ENCODE data around the gene ANKRD27.

DNA sequence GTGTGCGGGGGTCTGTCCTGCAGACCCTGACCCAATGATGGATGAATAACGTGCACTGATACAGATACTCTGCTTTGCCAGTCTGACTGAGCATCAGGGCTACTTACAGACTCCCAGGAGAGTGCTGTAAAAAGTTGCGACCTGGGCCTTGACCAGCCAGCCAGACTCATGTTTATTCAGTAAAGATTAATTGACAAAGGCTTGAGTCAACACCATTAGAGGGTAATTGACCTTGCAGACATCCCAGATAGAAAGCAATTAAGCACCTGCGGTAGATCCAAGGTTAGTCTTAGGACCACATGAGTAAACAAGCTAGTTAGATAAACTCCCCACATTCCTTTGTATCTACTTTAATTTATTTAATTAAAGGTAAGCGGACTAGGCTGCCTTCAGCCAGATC is 27.0 kb upstream of the ANKRD27 start:
- TF ChIP-seq MXI1 (IDR thresholded peaks at IDR 0.05; ENCODE audit: low read depth, low read length) = no peak
- TF ChIP-seq MAX (IDR thresholded peaks at IDR 0.05; ENCODE audit: low read depth, low read length) = no peak
- TF ChIP-seq PRDM15 (CRISPR knock-in tag; IDR thresholded peaks at IDR 0.05) = no peak
- no peak for TF ChIP-seq TAF1 (IDR thresholded peaks at IDR 0.05; ENCODE audit: borderline replicate concordance, low read depth, low read length)
- TF ChIP-seq POLR2A (IDR thresholded peaks at IDR 0.05; ENCODE audit: low read depth, low read length) = no peak
- TF ChIP-seq NRF1 (conservative IDR thresholded peaks at IDR 0.05; ENCODE audit: low read depth, low read length) = no peak
- no peak for TF ChIP-seq JUND (IDR thresholded peaks at IDR 0.05; ENCODE audit: low read depth, low read length)
- no peak for TF ChIP-seq HCFC1 (IDR thresholded peaks at IDR 0.05; ENCODE audit: low read length)
- TF ChIP-seq EGR1 (IDR thresholded peaks at IDR 0.05; ENCODE audit: borderline replicate concordance in 1 of 2, low read depth in 2 of 2, low read length in 2 of 2) = no peak
- no peak for TF ChIP-seq BMI1 (IDR thresholded peaks at IDR 0.05; ENCODE audit: borderline replicate concordance)
- TF ChIP-seq, protein P1, sequence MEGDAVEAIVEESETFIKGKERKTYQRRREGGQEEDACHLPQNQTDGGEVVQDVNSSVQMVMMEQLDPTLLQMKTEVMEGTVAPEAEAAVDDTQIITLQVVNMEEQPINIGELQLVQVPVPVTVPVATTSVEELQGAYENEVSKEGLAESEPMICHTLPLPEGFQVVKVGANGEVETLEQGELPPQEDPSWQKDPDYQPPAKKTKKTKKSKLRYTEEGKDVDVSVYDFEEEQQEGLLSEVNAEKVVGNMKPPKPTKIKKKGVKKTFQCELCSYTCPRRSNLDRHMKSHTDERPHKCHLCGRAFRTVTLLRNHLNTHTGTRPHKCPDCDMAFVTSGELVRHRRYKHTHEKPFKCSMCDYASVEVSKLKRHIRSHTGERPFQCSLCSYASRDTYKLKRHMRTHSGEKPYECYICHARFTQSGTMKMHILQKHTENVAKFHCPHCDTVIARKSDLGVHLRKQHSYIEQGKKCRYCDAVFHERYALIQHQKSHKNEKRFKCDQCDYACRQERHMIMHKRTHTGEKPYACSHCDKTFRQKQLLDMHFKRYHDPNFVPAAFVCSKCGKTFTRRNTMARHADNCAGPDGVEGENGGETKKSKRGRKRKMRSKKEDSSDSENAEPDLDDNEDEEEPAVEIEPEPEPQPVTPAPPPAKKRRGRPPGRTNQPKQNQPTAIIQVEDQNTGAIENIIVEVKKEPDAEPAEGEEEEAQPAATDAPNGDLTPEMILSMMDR (IDR thresholded peaks at IDR 0.05 in 2 of 3, conservative IDR thresholded peaks at IDR 0.05 in 1 of 3; ENCODE audit: control insufficient read depth in 2 of 3, extremely low read depth in 1 of 3, insufficient read depth in 1 of 3, low read depth in 3 of 3, low read length in 3 of 3) = no peak
- TF ChIP-seq BCL11A (IDR thresholded peaks at IDR 0.05; ENCODE audit: low read depth, low read length) = no peak
- no peak for TF ChIP-seq HDAC2 (IDR thresholded peaks at IDR 0.05)

All from GM12878 (cell line).